Spleen (tissue), 7 donors: Measurements from ENCODE around the gene PTPN13.

Source experiments
- POLR2A ChIP-seq, 3 donors: fragments of 450-650 bp; IDR thresholded peaks; one replicate each; pipeline ENCODE4 v1.5.1; 2017; ENCODE audit warnings: antibody characterized with exemption in 3 of 3, mild to moderate bottlenecking in 1 of 3
- POLR2AphosphoS5 ChIP-seq, 3 donors: sonication (generic); formaldehyde crosslinking; IDR thresholded peaks; one replicate each; pipeline ENCODE4 v1.5.1; 2017; ENCODE audit warnings: antibody characterized with exemption in 3 of 3
- TF ChIP-seq, protein P1 (sequence below), 11 experiments: fragments of 200-600 bp in 7 of 11; fragments of 450-650 bp in 4 of 11; sonication (generic) in 4 of 11; IDR thresholded peaks in 8 of 11; conservative IDR thresholded peaks in 3 of 11; 1 replicate in 7 of 11; 2 replicates in 4 of 11; pipeline versions ENCODE4 v1.4.0 to v1.8.0; 2016 to 2021; ENCODE audit warnings: antibody characterized with exemption in 11 of 11, inconsistent platforms in 4 of 11, mild to moderate bottlenecking in 1 of 11
- donor health status: DM: no; HTN: no; CAD: no; lungs with moderate emphysema.
- donor health status: DM: no; HTN: no; CAD: no.
- donor health status: DM: no; HTN: no; CAD: no.

DNA sequence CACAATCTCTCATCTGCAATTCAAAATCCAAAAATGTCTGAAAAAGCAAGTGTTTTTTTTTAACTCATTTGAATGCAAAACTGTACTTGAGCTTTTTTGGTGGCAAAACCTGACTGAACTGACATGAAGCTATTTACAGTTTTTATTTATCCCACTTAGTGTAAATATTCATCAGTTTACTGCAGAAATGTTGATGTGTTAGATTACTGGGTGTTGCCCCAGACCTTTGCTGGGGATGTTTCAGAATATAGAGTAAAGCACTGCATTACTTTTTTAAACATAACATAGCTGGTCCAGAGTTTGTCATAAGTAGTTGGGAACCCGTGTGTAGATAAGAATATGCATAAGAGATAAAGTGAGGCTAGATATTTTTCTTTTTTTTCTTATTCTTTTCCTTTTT lies 27.3 kb downstream of the PTPN13 start:
- TF ChIP-seq, protein P1, sequence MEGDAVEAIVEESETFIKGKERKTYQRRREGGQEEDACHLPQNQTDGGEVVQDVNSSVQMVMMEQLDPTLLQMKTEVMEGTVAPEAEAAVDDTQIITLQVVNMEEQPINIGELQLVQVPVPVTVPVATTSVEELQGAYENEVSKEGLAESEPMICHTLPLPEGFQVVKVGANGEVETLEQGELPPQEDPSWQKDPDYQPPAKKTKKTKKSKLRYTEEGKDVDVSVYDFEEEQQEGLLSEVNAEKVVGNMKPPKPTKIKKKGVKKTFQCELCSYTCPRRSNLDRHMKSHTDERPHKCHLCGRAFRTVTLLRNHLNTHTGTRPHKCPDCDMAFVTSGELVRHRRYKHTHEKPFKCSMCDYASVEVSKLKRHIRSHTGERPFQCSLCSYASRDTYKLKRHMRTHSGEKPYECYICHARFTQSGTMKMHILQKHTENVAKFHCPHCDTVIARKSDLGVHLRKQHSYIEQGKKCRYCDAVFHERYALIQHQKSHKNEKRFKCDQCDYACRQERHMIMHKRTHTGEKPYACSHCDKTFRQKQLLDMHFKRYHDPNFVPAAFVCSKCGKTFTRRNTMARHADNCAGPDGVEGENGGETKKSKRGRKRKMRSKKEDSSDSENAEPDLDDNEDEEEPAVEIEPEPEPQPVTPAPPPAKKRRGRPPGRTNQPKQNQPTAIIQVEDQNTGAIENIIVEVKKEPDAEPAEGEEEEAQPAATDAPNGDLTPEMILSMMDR (IDR thresholded peaks at IDR 0.05 in 8 of 11, conservative IDR thresholded peaks at IDR 0.05 in 3 of 11): no peak
- TF ChIP-seq POLR2A (IDR thresholded peaks at IDR 0.05) (no peak), POLR2AphosphoS5 (IDR thresholded peaks at IDR 0.05) (no peak)
